Measurements from ENCODE around the gene PLEKHA4.
"Not testable (repeated sequence)": the region's sequence is repeated elsewhere in the genome, so short reads cannot be mapped to it uniquely, and the experiment has no call there.

GRCh38 chr19:48871471-48872181 lies 3.2 kb upstream of the PLEKHA4 start:
- not testable (repeated sequence) for TF ChIP-seq CTCF (IDR thresholded peaks at IDR 0.05; ENCODE audit: low read length); EZH2 (optimal IDR thresholded peaks at IDR 0.05; ENCODE audit: low read depth, low read length); EZH2phosphoT487 (IDR thresholded peaks at IDR 0.05; ENCODE audit: low read length)

Measured in MM.1S (cell line).